Tibial nerve (tissue), 4 donors: ENCODE results near the gene HCFC1R1. TPM values are rescaled to one million over a fixed set of nuclear protein-coding genes. Genes with fewer than 3 reads are reported as not detected.

Experiments
- DNase-seq, 2 donors: peaks; one replicate each; pipeline ENCODE4 v3.0.0-alpha.2; 2019; ENCODE audit warnings: low spot score in 2 of 2
- H3K27ac ChIP-seq, 4 donors: fragments of 200-600 bp; sonication (generic) in 3 of 4; one replicate each; pipeline ENCODE4 v1.5.1; 2017 to 2019; ENCODE audit warnings: mild to moderate bottlenecking in 1 of 4
- H3K27me3 ChIP-seq, 2 donors: fragments of 200-600 bp; sonication (generic) in 1 of 2; one replicate each; pipeline versions ENCODE4 v1.5.1 to v1.6.0; 2017 to 2019
- H3K36me3 ChIP-seq, 3 donors: fragments of 200-600 bp; sonication (generic); one replicate each; pipeline ENCODE4 v1.5.1; 2018 to 2019
- H3K4me1 ChIP-seq, 4 donors: fragments of 200-600 bp; sonication (generic) in 3 of 4; one replicate each; pipeline ENCODE4 v1.5.1; 2017 to 2019
- H3K4me3 ChIP-seq, 4 donors: fragments of 200-600 bp; sonication (generic) in 3 of 4; one replicate each; pipeline ENCODE4 v1.5.1; 2017 to 2019; ENCODE audit warnings: mild to moderate bottlenecking in 1 of 4, moderate library complexity in 1 of 4
- H3K9me3 ChIP-seq, 4 donors: fragments of 200-600 bp; sonication (generic) in 3 of 4; one replicate each; pipeline ENCODE4 v1.5.1; 2017 to 2019
- EP300 ChIP-seq, 2 donors: sonication (generic); formaldehyde crosslinking; IDR thresholded peaks; one replicate each; pipeline ENCODE4 v1.6.1; 2017; ENCODE audit warnings: antibody characterized with exemption in 2 of 2, mild to moderate bottlenecking in 1 of 2
- POLR2A ChIP-seq, 2 donors: fragments of 450-650 bp; IDR thresholded peaks; one replicate each; pipeline ENCODE4 v1.6.1; 2017; ENCODE audit warnings: antibody characterized with exemption in 2 of 2, mild to moderate bottlenecking in 2 of 2, moderate library complexity in 2 of 2
- WGBS, 2 donors: methylation state at CpG; one replicate each; pipeline ENCODE4 v1.1.5; 2018; 5-methylcytosine and 5-hydroxymethylcytosine counted together
- total RNA-seq, 4 donors: library from RNA; depleted of rRNA; stranded (reverse); fragments of >200 nt; gene quantifications; one replicate each; pipeline ENCODE4 v1.1.0, GENCODE V29; 2016
- TF ChIP-seq, protein P1 (sequence below), 5 experiments: fragments of 200-600 bp in 3 of 5; fragments of 450-650 bp in 2 of 5; sonication (generic) in 3 of 5; IDR thresholded peaks; one replicate each; pipeline ENCODE4 v1.5.1; 2016 to 2019; ENCODE audit warnings: antibody characterized with exemption in 5 of 5, mild to moderate bottlenecking in 3 of 5, moderate library complexity in 2 of 5

The HCFC1R1 gene
- total RNA-seq, 4 donors from 2014 or later: 17.7 to 46.9 (median 38.5) TPM

GRCh38 chr16:2980227-2981176, 43.2 kb downstream of the HCFC1R1 start, which contains the start of gene PKMYT1:
PKMYT1 (minus strand) TSS chr16:2980446; CDS start chr16:2979657, 789 bp downstream.
- Histone ChIP-seq H3K27me3 (peaks cover 0 to 25% of the 10 kb centered on the region in 2 donors), H3K36me3 (no peaks in the 10 kb centered on the region), H3K27ac (peak within 1 kb of the TSS; percentile 63 to 93 (median 91)), H3K9me3 (no peaks in the 10 kb centered on the region), H3K4me1 (peaks cover 0 to 43% (median 19%) of the 10 kb centered on the region in 4 donors), H3K4me3 (peak within 1 kb of the TSS; percentile 61 to 93 (median 88))
- WGBS, 2 donors: 13 to 22% methylated on average over 25 to 41 of the region's 91 CpGs
- TF ChIP-seq, protein P1, sequence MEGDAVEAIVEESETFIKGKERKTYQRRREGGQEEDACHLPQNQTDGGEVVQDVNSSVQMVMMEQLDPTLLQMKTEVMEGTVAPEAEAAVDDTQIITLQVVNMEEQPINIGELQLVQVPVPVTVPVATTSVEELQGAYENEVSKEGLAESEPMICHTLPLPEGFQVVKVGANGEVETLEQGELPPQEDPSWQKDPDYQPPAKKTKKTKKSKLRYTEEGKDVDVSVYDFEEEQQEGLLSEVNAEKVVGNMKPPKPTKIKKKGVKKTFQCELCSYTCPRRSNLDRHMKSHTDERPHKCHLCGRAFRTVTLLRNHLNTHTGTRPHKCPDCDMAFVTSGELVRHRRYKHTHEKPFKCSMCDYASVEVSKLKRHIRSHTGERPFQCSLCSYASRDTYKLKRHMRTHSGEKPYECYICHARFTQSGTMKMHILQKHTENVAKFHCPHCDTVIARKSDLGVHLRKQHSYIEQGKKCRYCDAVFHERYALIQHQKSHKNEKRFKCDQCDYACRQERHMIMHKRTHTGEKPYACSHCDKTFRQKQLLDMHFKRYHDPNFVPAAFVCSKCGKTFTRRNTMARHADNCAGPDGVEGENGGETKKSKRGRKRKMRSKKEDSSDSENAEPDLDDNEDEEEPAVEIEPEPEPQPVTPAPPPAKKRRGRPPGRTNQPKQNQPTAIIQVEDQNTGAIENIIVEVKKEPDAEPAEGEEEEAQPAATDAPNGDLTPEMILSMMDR (IDR thresholded peaks at IDR 0.05): peak in 2 of 5 experiments; percentile 9 to 20
- TF ChIP-seq EP300 (IDR thresholded peaks at IDR 0.05) (peak; percentile 7 to 88), POLR2A (IDR thresholded peaks at IDR 0.05) (peak; percentile 83 to 92)
- DNase-seq: peak; percentile 76 to 78

GRCh38 chr16:2979669-2980226, 44.0 kb downstream of the HCFC1R1 start:
- H3K27ac ChIP-seq: peak overlapping the region in 1 of 4 donors; percentile 90

GRCh38 chr16:2977440-2977839, 46.3 kb downstream of the HCFC1R1 start:
- peaks cover 0 to 23% (median 14%) of the 10 kb centered on the region in 4 donors for H3K4me1 ChIP-seq
- TF ChIP-seq EP300 (IDR thresholded peaks at IDR 0.05) (no peak), POLR2A (IDR thresholded peaks at IDR 0.05) (no peak)
- TF ChIP-seq, protein P1 (IDR thresholded peaks at IDR 0.05): no peak
- DNase-seq: no peak
- peaks cover 0 to 18% (median 0%) of the 10 kb centered on the region in 3 donors for H3K36me3 ChIP-seq
- no peak overlapping the region for H3K4me3 ChIP-seq
- WGBS, 2 donors: 64 to 77% methylated on average over 5 to 6 of the region's 6 CpGs
- H3K27me3 ChIP-seq: peaks cover 0 to 25% of the 10 kb centered on the region in 2 donors
- H3K9me3 ChIP-seq: no peaks in the 10 kb centered on the region
- no peak overlapping the region for H3K27ac ChIP-seq

More at GRCh38 chr16:2979669-2980226, 44.0 kb downstream of the HCFC1R1 start:
- TF ChIP-seq, protein P1 (IDR thresholded peaks at IDR 0.05): no peak
- no peak for TF ChIP-seq POLR2A (IDR thresholded peaks at IDR 0.05)
- no peak for TF ChIP-seq EP300 (IDR thresholded peaks at IDR 0.05)
- H3K4me3 ChIP-seq: peak overlapping the region; percentile 61 to 93 (median 88)
- H3K4me1 ChIP-seq: peaks cover 0 to 37% (median 19%) of the 10 kb centered on the region in 4 donors
- peaks cover 0 to 1% (median 0%) of the 10 kb centered on the region in 3 donors for H3K36me3 ChIP-seq
- 2 to 3% methylated on average over 30 to 34 of the region's 43 CpGs for WGBS, 2 donors
- no peak for DNase-seq
- H3K9me3 ChIP-seq: no peaks in the 10 kb centered on the region
- H3K27me3 ChIP-seq: peaks cover 0 to 25% of the 10 kb centered on the region in 2 donors

DNA sequence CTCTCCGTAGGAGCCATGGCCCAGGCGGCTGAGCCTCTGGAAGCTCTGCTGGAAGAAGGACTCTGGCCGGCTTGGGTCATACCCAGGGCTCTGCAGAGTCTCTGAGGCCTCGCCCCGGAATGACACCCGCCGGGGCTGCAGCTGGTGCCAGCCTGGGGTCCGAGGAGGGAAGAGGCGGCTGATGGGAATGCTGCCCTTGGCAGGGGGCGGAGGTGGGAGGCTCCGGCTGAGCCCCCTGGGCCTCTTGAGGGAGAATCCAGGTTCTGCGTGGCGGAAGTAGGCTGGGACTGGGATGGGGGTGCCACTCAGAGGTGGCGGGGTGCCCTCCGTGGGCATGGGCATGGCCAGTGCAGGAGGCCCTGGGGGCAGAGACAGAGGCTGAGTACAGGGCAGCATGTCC, 47.1 kb downstream of the HCFC1R1 start:
- DNase-seq: no peak
- TF ChIP-seq EP300 (IDR thresholded peaks at IDR 0.05) (no peak), POLR2A (IDR thresholded peaks at IDR 0.05) (no peak)
- TF ChIP-seq, protein P1 (IDR thresholded peaks at IDR 0.05): no peak
- WGBS, 2 donors: 87 to 92% methylated on average over 3 to 15 of the region's 15 CpGs
- Histone ChIP-seq H3K9me3 (no peaks in the 10 kb centered on the region), H3K4me3 (no peak overlapping the region), H3K4me1 (peaks cover 0 to 25% (median 14%) of the 10 kb centered on the region in 4 donors), H3K27me3 (peaks cover 0 to 25% of the 10 kb centered on the region in 2 donors), H3K27ac (no peak overlapping the region), H3K36me3 (peaks cover 0 to 25% (median 0%) of the 10 kb centered on the region in 3 donors)
